K562 (cell line): ENCODE measurements around the gene TTLL11. TPM values are rescaled to one million over a fixed set of nuclear protein-coding genes. Genes with fewer than 3 reads are reported as not detected.
A peak's percentile ranks its signal among the peaks of the same experiment; 100 is the strongest.

Source experiments
- ATAC-seq: fragments of 200-7000 bp; cut with Tn5 transposase; 3 replicates; pipeline ENCODE4 v1.9.1; 2020; ENCODE audit warnings: moderate library complexity
- BruUV-seq: library from RNA; stranded (reverse); fragments of 400-500 nt; replicated peaks from 2 replicates; lab custom pipeline; 2021; lab: Mats Ljungman, UMichigan
- CTCF ChIA-PET: fragments of 300-600 bp; formaldehyde crosslinking; extraction: SDS; loops from one replicate; lab custom pipeline; 2021; ENCODE audit warnings: low intra/inter-chr PET ratio; lab: Yijun Ruan, JAX
- POLR2A ChIA-PET: fragments of 300-600, 350-650 bp; sonication (Branson Sonifier 250); formaldehyde crosslinking; extraction: SDS; loops from one replicate; lab custom pipeline; 2021; ENCODE audit warnings: antibody characterized with exemption, inconsistent platforms; lab: Yijun Ruan, JAX
- DNase-seq, 4 experiments: peaks; one replicate each; pipeline versions ENCODE4 v3.0.0 to v3.0.0-alpha.2; 2011 to 2018; ENCODE audit warnings: low spot score in 3 of 4, mixed read lengths in 3 of 4; ENCODE audit errors: extremely low read depth in 1 of 4
- FAIRE-seq: peaks from 2 replicates; lab custom pipeline; 2011; peaks lifted over from hg19 to GRCh38; lab: Jason Lieb, UNC
- H2AFZ ChIP-seq: 2 replicates; pipeline ENCODE4 v1.6.0; 2011; ENCODE audit warnings: low read depth, low read length, control low read depth, inconsistent platforms
- H3K27ac ChIP-seq: fragments of 200-600 bp; 3 replicates; pipeline ENCODE4 v1.8.0; 2011; ENCODE audit warnings: low read depth, mild to moderate bottlenecking, control low read depth, inconsistent platforms, low read length, moderate library complexity, mixed read lengths; ENCODE audit errors: extremely low read depth
- H3K27me3 ChIP-seq, 2 experiments: fragments of 300-600 bp in 1 of 2; 2 replicates in 1 of 2; 3 replicates in 1 of 2; pipeline versions ENCODE4 v1.6.0 to v1.8.0; 2011; ENCODE audit warnings: inconsistent platforms in 2 of 2, low read length in 2 of 2, mild to moderate bottlenecking in 1 of 2, mixed read lengths in 1 of 2, moderate library complexity in 1 of 2; ENCODE audit not compliant: control insufficient read depth in 2 of 2, insufficient read depth in 2 of 2
- H3K36me3 ChIP-seq: fragments of 300-600 bp; 3 replicates; pipeline ENCODE4 v1.8.0; 2011; ENCODE audit warnings: mild to moderate bottlenecking, low read length, inconsistent platforms; ENCODE audit not compliant: control insufficient read depth, insufficient read depth
- H3K4me1 ChIP-seq, 2 experiments: fragments of 200-600 bp in 1 of 2; replicated peaks in 1 of 2; 2 replicates in 1 of 2; 3 replicates in 1 of 2; pipeline versions ENCODE4 v1.5.1 to v1.8.0; 2011; ENCODE audit warnings: inconsistent platforms in 2 of 2, low read length in 2 of 2, mild to moderate bottlenecking in 1 of 2, mixed read lengths in 1 of 2, moderate library complexity in 1 of 2; ENCODE audit not compliant: control insufficient read depth in 2 of 2, insufficient read depth in 2 of 2
- H3K4me2 ChIP-seq: 2 replicates; pipeline ENCODE4 v1.6.1; 2011; ENCODE audit warnings: low read length, control low read depth, inconsistent platforms, mixed read lengths; ENCODE audit not compliant: insufficient read depth
- H3K4me3 ChIP-seq: fragments of 200-600 bp; sonication (generic), shearing (Covaris generic); 2 replicates; pipeline ENCODE4 v1.5.1; 2016; ENCODE audit warnings: control low read depth, inconsistent platforms
- H3K79me2 ChIP-seq: fragments of 200-600 bp; 3 replicates; pipeline ENCODE4 v1.8.0; 2011; ENCODE audit warnings: low read length, inconsistent platforms; ENCODE audit not compliant: control insufficient read depth, insufficient read depth
- H3K9ac ChIP-seq, 2 experiments: 2 replicates each; pipeline versions ENCODE4 v1.6.0 to v1.6.1; 2011; ENCODE audit warnings: low read depth in 2 of 2, low read length in 2 of 2, control low read depth in 1 of 2, inconsistent platforms in 1 of 2, mild to moderate bottlenecking in 1 of 2, mixed read lengths in 1 of 2; ENCODE audit not compliant: insufficient read depth in 1 of 2
- H3K9me1 ChIP-seq: one replicate; pipeline ENCODE4 v1.6.0; 2011; ENCODE audit warnings: inconsistent platforms, mild to moderate bottlenecking, low read length, moderate library complexity; ENCODE audit not compliant: control insufficient read depth, insufficient read depth
- H3K9me3 ChIP-seq: replicated peaks from 2 replicates; pipeline ENCODE4 v1.5.1; 2011; ENCODE audit warnings: low read depth, low read length, inconsistent platforms; ENCODE audit not compliant: control insufficient read depth, insufficient read depth
- H4K20me1 ChIP-seq: replicated peaks from 2 replicates; pipeline ENCODE4 v1.6.1; 2011; ENCODE audit warnings: low read length, inconsistent platforms, mixed read lengths; ENCODE audit not compliant: control insufficient read depth, insufficient read depth
- C11orf30 ChIP-seq: fragments of 450-650 bp; IDR thresholded peaks from 2 replicates; pipeline ENCODE4 v1.6.1; 2016; ENCODE audit warnings: low read depth, mild to moderate bottlenecking
- CTCF ChIP-seq, 3 experiments: IDR thresholded peaks in 2 of 3; conservative IDR thresholded peaks in 1 of 3; 2 replicates each; pipeline ENCODE4 v1.5.1; 2011 to 2012; ENCODE audit warnings: low read length in 3 of 3, mild to moderate bottlenecking in 3 of 3, control low read depth in 2 of 3, improper control_type of control experiment in 1 of 3, inconsistent platforms in 1 of 3, low read depth in 1 of 3, mixed read lengths in 1 of 3, moderate library complexity in 1 of 3; ENCODE audit not compliant: insufficient read depth in 2 of 3
- ESRRB ChIP-seq: fragments of 250-450 bp; sonication (Bioruptor Pico); IDR thresholded peaks from 2 replicates; pipeline ENCODE4 v1.5.0; 2020; ENCODE audit warnings: mild to moderate bottlenecking, moderate library complexity, borderline replicate concordance
- GTF2E2 ChIP-seq: fragments of 200-800 bp; sonication (Bioruptor generic); IDR thresholded peaks from 2 replicates; pipeline ENCODE4 v1.6.1; 2016; ENCODE audit warnings: missing genetic modification characterization, missing compliant biosample characterization
- MAFG ChIP-seq: fragments of 450-650 bp; conservative IDR thresholded peaks from 2 replicates; pipeline ENCODE4 v1.6.1; 2016; ENCODE audit warnings: missing genetic modification characterization, missing compliant biosample characterization
- MCM5 ChIP-seq: fragments of 450-650 bp; IDR thresholded peaks from 2 replicates; pipeline ENCODE4 v1.6.1; 2016; ENCODE audit warnings: low read depth
- WGBS: fragments of 100-300 bp; shearing (Covaris generic); methylation state at CpG from one replicate; pipeline ENCODE4 v1.1.6; 2016; ENCODE audit warnings: low coverage, mixed read lengths; ENCODE audit not compliant: insufficient coverage; ENCODE audit errors: missing lambda C conversion rate; 5-methylcytosine and 5-hydroxymethylcytosine counted together
- in situ Hi-C: fragments of 300-500 bp; cut with MboI; formaldehyde crosslinking; loops from 4 replicates; pipeline ENCODE4 v1.15.0; 2018; ENCODE audit warnings: inconsistent platforms, mixed read lengths
- intact Hi-C: fragments of 100-400 bp; cut with micrococcal nuclease; formaldehyde crosslinking; loops from 2 replicates; pipeline ENCODE4 v1.14.2; 2022
- polyA plus RNA-seq, 8 experiments: library from polyadenylated mRNA; depleted of rRNA in 4 of 8; stranded (reverse) in 5 of 8; unstranded in 3 of 8; fragments of >200 nt; fragmentation: Nextera tagmentation in 2 of 8; fragmentation: Illumina TruSeq in 1 of 8; extraction: Ambion mirVana in 2 of 8; extraction: Trizol in 1 of 8; gene quantifications; 2 replicates each; pipeline versions ENCODE4 v1.2.1 to v1.2.3, GENCODE V29; 2011 to 2014; ENCODE audit warnings: inconsistent platforms in 1 of 8, missing spikeins in 1 of 8
- total RNA-seq, 7 experiments: library from RNA; depleted of rRNA in 6 of 7; stranded (reverse); fragments of >200 nt in 6 of 7; fragmentation: Illumina TruSeq in 2 of 7; extraction: Trizol in 2 of 7; gene quantifications; 2 replicates each; pipeline versions ENCODE4 v1.2.1 to v1.2.3, GENCODE V29; 2011 to 2021; ENCODE audit warnings: low replicate concordance in 1 of 7

The TTLL11 gene
- total and polyA plus RNA-seq, 9 of the 15 experiments (the other 6 are each of a cell fraction or from before 2014, with no cell fraction given): 0.83 to 4.4 (median 2.7) TPM

DNA sequence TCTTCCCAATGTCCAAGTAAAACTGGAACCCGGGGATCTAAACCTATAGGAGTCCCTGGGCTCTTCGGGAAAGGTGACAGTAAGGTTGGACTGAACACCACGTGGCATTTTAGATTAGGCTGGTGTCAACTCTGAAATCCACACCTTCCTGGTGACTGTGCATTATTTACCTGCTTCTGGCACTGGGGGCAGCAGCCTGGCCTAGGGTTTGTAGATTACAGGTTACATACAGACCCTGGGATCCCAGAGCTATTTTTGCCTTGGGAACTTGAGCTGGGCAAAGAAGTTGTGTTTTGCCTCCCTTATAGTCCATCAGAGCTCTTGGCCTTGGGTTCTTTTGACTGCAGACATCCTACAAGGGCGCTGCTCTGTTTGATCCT is 268.5 kb downstream of the TTLL11 start (continued):
- TF ChIP-seq CTCF (IDR thresholded peaks at IDR 0.05 in 2 of 3, conservative IDR thresholded peaks at IDR 0.05 in 1 of 3; ENCODE audit: insufficient read depth in 2 of 3, low read depth in 1 of 3, low read length in 3 of 3) (peak in 1 of 3 experiments; percentile 20; a peak in 1 of 6 replicates), MAFG (peak; percentile 43), ESRRB (no peak), GTF2E2 (tag) (no peak)

- BruUV-seq: no TSS peak
- H2AFZ ChIP-seq: no peak overlapping the region
- H3K4me2 ChIP-seq: no peak overlapping the region
- no peak overlapping the region for H3K9ac ChIP-seq
- no peaks in the 10 kb centered on the region for H3K36me3 ChIP-seq
- H3K79me2 ChIP-seq: no peaks in the 10 kb centered on the region
- no peak overlapping the region for H3K27ac ChIP-seq
- CTCF ChIA-PET: no interaction called here
- no peaks in the 10 kb centered on the region for H3K9me1 ChIP-seq
- H4K20me1 ChIP-seq: peaks cover under 1% of the 10 kb centered on the region; the same call in 1 of the 2 replicates
- H3K9me3 ChIP-seq: no peaks in the 10 kb centered on the region
- POLR2A ChIA-PET: interaction anchor here (1.4 kb wide), 3 partner anchors 9 to 10 kb away, joined by 4 to 6 read pairs (median 4); no protein-coding TSS in a partner anchor
- TF ChIP-seq C11orf30: peak; percentile 11; the same call in 1 of the 2 replicates
- TF ChIP-seq MCM5: no peak
- ATAC-seq (no peak), DNase-seq (no peak), FAIRE-seq (no peak)
- H3K4me3 ChIP-seq: no peak overlapping the region
- in situ Hi-C loops (no loop called here), intact Hi-C loops (no loop called here)
- 16% methylated on average over 13 of the region's 13 CpGs for WGBS
- H3K27me3 ChIP-seq: peaks cover 5 to 37% of the 10 kb centered on the region in 2 experiments; a peak in 4 of 5 replicates
- peaks cover 5 to 11% of the 10 kb centered on the region in 2 experiments; a peak in 4 of 5 replicates for H3K4me1 ChIP-seq
These were observed 269.5 kb downstream of the TTLL11 start for GRCh38 chr9:121823451-121824169.
